Calu3 (cell line): Measurements from ENCODE around the gene MREG. TPM values are rescaled to one million over a fixed set of nuclear protein-coding genes. Genes with fewer than 3 reads are reported as not detected.

Experiments used
- BruUV-seq: library from RNA; stranded (reverse); fragments of 400-500 nt; replicated peaks from 2 replicates; lab custom pipeline; 2021; lab: Mats Ljungman, UMichigan
- CTCF ChIA-PET: fragments of 300-600 bp; sonication (Branson Sonifier 250); formaldehyde crosslinking; loops from one replicate; lab custom pipeline; 2022; ENCODE audit warnings: antibody characterized with exemption; lab: Charles Lee
- DNase-seq: peaks from one replicate; pipeline ENCODE4 v3.0.0; 2022
- H3K27ac Mint-ChIP-seq: one replicate; pipeline ENCODE4 v1.8.0; 2022; ENCODE audit warnings: mixed read lengths; ENCODE audit not compliant: unreplicated experiment
- H3K27me3 Mint-ChIP-seq: one replicate; pipeline ENCODE4 v1.8.0; 2022; ENCODE audit warnings: mixed read lengths; ENCODE audit not compliant: unreplicated experiment
- H3K36me3 Mint-ChIP-seq: one replicate; pipeline ENCODE4 v1.8.0; 2022; ENCODE audit warnings: mild to moderate bottlenecking, moderate library complexity, mixed read lengths; ENCODE audit not compliant: insufficient read depth, unreplicated experiment
- H3K4me1 Mint-ChIP-seq: one replicate; pipeline ENCODE4 v1.8.0; 2022; ENCODE audit warnings: mild to moderate bottlenecking, low read depth, mixed read lengths; ENCODE audit not compliant: unreplicated experiment
- H3K4me3 Mint-ChIP-seq: one replicate; pipeline ENCODE4 v1.8.0; 2022; ENCODE audit warnings: mild to moderate bottlenecking, low read depth, moderate library complexity, mixed read lengths; ENCODE audit not compliant: unreplicated experiment
- H3K9me3 Mint-ChIP-seq: one replicate; pipeline ENCODE4 v1.8.0; 2022; ENCODE audit warnings: low read depth, mixed read lengths; ENCODE audit not compliant: unreplicated experiment
- CTCF ChIP-seq: fragments of 200-600 bp; IDR thresholded peaks from one replicate; pipeline ENCODE4 v1.8.0; 2022; ENCODE audit warnings: antibody characterized with exemption; ENCODE audit not compliant: unreplicated experiment
- intact Hi-C: fragments of 100-400 bp; cut with micrococcal nuclease; formaldehyde crosslinking; loops from one replicate; pipeline ENCODE4 v1.10.0; 2022; ENCODE audit not compliant: unreplicated experiment
- total RNA-seq: library from RNA; stranded (reverse); gene quantifications from 2 replicates; pipeline ENCODE4 v1.2.3, GENCODE V29; 2022

MREG gene
- total RNA-seq, 1 experiment from 2014 or later = 29.7 TPM

GRCh38 chr2:215903203-215903602 lies 110.1 kb downstream of the MREG start:
- DNase-seq = no peak
- intact Hi-C loops = no loop called here
- no peak overlapping the region for H3K4me3 Mint-ChIP-seq
- no peaks in the 10 kb centered on the region for H3K27me3 Mint-ChIP-seq
- no peaks in the 10 kb centered on the region for H3K36me3 Mint-ChIP-seq
- no peaks in the 10 kb centered on the region for H3K9me3 Mint-ChIP-seq
- H3K4me1 Mint-ChIP-seq = no peaks in the 10 kb centered on the region
- no TSS peak for BruUV-seq
- CTCF ChIA-PET = interaction anchor here (0.6 kb wide), 1 partner anchor 336 kb away, joined by 3 read pairs; no protein-coding TSS in a partner anchor
- H3K27ac Mint-ChIP-seq = no peak overlapping the region
- no peak for TF ChIP-seq CTCF

GRCh38 chr2:215901796-215902195 lies 111.6 kb downstream of the MREG start:
- intact Hi-C loops = no loop called here
- CTCF ChIA-PET = no interaction called here

GRCh38 chr2:215900843-215901242 lies 112.5 kb downstream of the MREG start:
- no peak for TF ChIP-seq CTCF
- H3K27ac Mint-ChIP-seq = no peak overlapping the region
- no peaks in the 10 kb centered on the region for H3K27me3 Mint-ChIP-seq
- H3K9me3 Mint-ChIP-seq = no peaks in the 10 kb centered on the region
- H3K36me3 Mint-ChIP-seq = peaks cover 5% of the 10 kb centered on the region
- H3K4me1 Mint-ChIP-seq = no peaks in the 10 kb centered on the region
- DNase-seq = no peak
- intact Hi-C loops = no loop called here
- no peak overlapping the region for H3K4me3 Mint-ChIP-seq
- CTCF ChIA-PET = no interaction called here
- BruUV-seq = no TSS peak

More at GRCh38 chr2:215901796-215902195, 111.6 kb downstream of the MREG start:
- no peaks in the 10 kb centered on the region for H3K4me1 Mint-ChIP-seq
- no peak overlapping the region for H3K27ac Mint-ChIP-seq
- no peak for DNase-seq
- no peak for TF ChIP-seq CTCF
- no peaks in the 10 kb centered on the region for H3K9me3 Mint-ChIP-seq
- H3K36me3 Mint-ChIP-seq = peaks cover 5% of the 10 kb centered on the region
- no peak overlapping the region for H3K4me3 Mint-ChIP-seq
- no TSS peak for BruUV-seq
- H3K27me3 Mint-ChIP-seq = no peaks in the 10 kb centered on the region

- H3K27me3 Mint-ChIP-seq = no peaks in the 10 kb centered on the region
- intact Hi-C loops = no loop called here
- no TSS peak for BruUV-seq
- H3K4me1 Mint-ChIP-seq = no peaks in the 10 kb centered on the region
- CTCF ChIA-PET = no interaction called here
- H3K4me3 Mint-ChIP-seq = no peak overlapping the region
- no peak for DNase-seq
- TF ChIP-seq CTCF = no peak
- no peaks in the 10 kb centered on the region for H3K9me3 Mint-ChIP-seq
- H3K27ac Mint-ChIP-seq = no peak overlapping the region
- peaks cover 5% of the 10 kb centered on the region for H3K36me3 Mint-ChIP-seq
These were observed 113.1 kb downstream of the MREG start for GRCh38 chr2:215900203-215900611.
